GM19193 (cell line): Measurements from ENCODE around the gene ACTL9.

Experiments used
- POLR2A ChIP-seq: IDR thresholded peaks from 4 replicates; pipeline ENCODE4 v1.6.1; 2011; ENCODE audit not compliant: insufficient read depth, insufficient read length; ENCODE audit errors: extremely low read depth

The ACTL9 gene

DNA sequence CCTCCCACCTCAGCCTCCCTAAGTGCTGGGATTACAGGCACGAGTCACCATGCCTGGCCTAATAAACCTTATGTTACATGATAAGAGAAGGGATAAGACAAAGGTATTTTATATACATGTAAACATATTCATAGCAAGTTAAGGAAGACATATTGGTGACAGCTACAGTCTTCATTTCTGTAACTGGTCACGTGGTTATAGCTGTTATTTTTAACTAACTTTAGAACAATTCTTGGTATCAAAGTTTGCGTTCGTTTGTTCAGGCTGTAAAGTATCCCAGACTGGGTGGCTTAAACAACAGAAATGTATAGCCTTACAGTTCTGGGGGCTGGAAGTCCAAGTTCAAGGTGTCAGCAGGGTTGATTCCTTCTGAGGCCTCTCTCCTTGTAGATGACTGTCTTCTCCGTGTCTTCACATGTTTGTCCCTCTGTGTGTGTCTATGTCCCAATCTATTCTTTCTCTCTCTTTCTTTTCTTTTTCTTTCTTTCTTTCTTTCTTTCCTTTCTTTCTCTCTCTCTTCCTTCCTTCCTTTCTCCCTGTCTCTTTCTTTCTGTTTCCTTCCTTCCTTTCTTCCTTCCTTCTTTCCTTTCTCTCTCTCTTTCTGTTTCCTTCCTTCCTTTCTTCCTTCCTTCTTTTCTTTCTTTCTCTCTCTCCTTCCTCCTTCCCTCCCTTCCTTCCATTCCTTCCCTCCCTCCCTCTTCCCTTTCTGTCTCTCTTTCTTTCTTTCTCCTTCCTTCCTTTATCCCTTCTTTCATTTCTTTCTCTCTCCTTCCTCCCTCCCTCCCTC, 7.6 kb downstream of the ACTL9 start:
- no peak for TF ChIP-seq POLR2A

- TF ChIP-seq POLR2A, result no peak
Observed at GRCh38 chr19:8688930-8689329, 9.7 kb downstream of the ACTL9 start.

- TF ChIP-seq POLR2A, result no peak
Observed at GRCh38 chr19:8686549-8686948, 12.0 kb downstream of the ACTL9 start.

DNA sequence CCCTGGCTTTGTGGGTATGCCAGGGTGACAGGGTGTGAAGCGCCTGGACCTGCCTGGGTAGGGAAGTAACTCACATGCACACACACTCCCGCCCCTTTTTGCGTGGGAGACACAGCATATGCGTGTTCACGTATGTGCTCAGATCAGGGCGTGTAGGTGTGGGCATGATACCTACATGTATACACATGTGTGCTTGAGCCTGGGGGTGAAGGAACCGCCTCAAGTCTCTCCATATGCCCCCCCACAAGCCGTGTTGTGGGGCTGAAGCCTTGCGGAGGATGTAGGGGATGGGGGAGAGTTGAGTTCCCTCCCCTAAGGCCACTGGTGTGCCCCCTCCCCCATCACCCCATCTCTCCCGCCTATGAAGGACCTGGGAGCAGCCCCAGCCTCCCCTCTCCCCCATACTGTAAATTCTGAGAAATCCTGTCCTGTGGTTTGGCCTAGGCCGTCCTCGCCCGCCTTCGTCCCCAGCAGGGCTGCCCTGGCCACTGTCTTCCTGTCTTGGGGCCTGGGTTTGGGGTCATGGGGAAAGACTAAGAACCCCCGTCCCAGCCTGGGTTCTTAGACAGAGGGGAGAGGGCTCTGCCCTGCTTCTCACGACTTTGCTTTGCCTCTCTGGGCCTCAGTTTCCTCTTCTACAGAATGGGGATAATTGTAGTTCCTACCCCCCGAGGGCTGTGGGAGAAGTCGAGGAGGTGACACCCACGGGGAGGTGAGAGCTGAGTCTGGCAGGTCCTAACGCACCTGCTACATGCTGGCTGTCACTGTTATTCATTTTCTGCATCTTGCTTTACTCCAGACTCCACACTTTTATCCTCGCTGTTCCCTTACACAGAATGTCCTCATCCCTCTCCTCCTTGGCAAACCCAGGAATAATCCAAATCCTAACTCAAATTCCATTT, 14.3 kb downstream of the ACTL9 start:
- no peak for TF ChIP-seq POLR2A

GRCh38 chr19:8682931-8683330, 15.7 kb downstream of the ACTL9 start:
- no peak for TF ChIP-seq POLR2A

- no peak for TF ChIP-seq POLR2A
Observed at GRCh38 chr19:8682472-8682871, 16.1 kb downstream of the ACTL9 start.

GRCh38 chr19:8681345-8682029, 17.1 kb downstream of the ACTL9 start:
- TF ChIP-seq POLR2A, result no peak

GRCh38 chr19:8680676-8681344, 17.8 kb downstream of the ACTL9 start:
- TF ChIP-seq POLR2A, result no peak

DNA sequence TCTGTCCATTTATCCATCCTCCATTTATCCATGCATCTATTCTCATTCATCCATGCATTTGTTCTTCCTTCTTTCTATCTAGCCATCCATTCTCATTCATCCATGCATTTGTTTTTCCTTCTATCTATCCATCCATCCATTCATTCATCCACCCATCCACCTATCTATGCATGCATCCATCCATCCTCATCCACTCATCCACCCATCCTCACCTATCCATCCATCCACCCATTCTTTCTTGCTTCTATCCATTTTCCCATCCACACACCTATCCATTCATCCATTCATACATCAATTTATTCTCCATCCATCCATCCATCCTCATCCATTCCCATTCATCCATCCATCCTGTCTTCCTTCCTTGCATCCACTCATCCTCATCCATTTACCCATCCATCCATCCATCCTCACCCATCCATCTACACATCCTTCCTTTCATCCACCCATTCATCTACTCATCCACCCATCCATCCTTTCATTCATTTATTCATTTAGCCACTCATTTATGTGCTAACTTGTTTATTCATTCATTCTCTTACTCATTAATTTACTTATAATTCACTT, 20.3 kb downstream of the ACTL9 start:
- TF ChIP-seq POLR2A, result no peak

DNA sequence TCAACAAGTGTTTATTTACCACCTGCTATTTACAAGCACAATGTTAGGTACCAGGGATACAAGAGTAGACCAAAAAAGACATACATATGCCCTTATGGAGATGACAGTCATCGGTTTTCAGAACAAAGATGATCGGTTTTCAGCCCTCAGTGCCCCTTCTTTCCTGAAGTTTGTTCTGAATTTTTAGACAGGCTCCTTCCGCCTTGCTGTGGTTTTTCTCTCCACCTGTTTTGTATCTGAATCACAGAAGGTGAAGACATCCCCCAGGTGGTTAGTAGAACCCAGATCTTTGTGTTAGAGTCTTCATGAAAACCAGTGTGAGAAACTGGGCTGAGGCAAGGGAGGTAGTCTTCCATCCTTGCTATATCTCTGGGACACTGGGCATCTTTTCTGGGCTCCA, 23.5 kb downstream of the ACTL9 start:
- TF ChIP-seq POLR2A, result no peak

DNA sequence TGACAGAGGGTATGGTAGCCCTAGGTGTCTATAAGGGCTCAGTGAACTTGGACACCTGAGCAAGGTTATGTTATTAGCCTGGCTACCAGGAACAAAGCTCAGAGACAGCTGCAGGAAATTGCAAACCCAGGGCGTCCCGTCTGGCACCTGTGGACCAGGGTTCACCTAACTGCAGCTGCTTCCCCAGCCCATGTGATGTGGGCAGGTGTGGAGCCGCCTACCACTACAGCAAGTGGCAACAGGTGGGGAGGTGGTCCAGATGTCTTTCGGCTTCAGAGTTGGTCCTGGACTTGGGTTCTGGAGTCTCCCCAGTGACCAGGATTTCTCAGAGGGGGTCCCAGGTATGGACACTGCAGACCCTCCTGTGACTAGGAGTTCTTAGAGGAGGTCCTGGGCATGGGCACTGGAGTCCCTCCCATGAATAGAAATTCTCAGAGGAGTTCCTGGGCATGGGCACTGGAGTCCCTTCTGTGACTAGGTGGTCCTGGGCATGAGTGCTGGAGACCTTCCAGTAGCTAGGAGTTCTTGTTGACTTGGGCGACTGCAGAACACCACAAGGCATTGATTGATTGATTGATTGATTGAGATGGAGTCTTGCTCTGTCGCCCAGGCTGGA, 25.2 kb downstream of the ACTL9 start:
- no peak for TF ChIP-seq POLR2A

DNA sequence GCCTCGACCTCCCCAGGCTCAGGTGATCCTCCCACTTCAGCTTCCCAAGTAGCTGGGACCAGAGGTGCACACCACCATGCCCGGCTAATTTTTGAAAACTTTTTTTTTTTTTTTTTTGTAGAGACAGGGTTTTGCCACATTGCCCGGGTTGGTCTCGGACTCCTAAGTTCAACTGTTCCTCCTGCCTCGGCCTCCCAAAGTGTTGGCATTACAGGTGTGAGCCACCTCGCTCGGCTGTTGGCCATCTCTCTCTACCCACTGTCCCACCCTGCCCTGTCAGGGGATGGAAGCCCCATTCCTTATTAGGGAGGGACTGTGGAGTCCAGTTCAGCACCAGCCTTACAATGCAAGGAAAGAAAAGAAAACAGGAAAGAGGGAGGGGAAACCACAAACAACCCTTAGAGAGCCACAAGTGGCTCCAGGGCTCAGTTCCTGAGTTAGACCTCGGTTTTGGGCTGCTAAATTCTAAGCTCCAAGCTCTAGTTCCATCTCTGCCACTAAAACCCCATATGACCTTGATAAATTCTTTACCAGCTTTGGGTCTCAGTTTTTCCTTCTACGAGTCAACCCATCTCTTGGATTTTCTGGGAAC, 31.7 kb downstream of the ACTL9 start:
- no peak for TF ChIP-seq POLR2A

DNA sequence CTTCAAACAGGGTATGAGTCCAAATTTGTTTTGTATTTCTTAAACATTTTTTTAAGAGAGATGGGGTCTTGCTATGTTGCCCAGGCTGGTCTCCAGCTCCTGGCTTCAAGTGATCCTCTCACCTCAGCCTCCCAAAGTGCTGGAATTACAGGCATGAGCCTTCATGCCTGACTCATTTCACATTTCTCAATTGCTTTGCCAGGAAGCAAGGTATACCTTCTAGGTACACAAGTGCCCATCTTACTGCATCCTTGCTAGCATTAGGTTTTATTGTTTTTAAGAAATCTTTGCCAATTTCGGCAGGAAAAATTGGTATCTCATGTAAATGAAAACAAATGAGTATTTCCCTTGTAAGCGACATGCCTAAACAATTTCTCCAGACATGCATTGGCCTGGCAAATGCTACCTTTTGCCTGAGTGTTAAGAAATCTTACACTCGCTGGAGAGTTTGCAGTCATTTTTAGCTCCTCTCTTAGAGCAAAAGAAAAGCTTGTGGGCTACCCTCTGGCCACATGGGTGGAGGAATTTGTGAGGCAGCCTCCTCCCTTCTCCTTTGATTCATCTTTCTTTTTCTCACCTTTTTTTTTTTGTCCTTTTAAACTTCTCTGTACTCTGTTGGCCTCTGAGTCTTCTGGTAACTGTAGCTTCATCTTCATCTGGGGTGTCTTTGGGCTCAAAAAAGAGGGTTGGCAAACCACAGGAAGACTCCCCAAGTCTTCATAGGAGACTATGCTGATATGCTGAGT, 33.0 kb downstream of the ACTL9 start:
- no peak for TF ChIP-seq POLR2A

DNA sequence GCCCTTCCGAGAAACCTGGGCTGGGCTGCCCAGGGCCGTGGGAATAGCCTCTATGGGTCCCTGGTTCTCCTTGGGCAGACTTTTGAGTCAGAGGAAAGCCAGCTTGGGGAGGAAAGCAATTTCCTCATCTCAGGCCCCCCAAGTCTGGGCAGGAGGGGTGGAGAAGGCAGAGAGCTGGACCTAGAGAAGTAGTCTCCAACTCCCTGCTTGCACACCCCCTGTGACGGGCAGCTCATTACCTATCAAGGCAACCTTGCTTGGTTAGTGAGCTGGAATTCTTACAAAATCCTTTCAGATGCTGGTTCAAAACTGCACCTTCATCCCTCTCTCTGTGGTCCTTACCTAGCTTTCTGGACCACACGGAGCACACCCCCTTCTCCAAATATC, 33.9 kb downstream of the ACTL9 start:
- no peak for TF ChIP-seq POLR2A
